Stimulated activated CD4-positive, alpha-beta T cell treated with anti-CD3 and anti-CD28 coated beads, TNF-alpha, amount 100 ng/mL, for 4 hours (primary cell): ENCODE results near the gene RBM14.
"Not testable (repeated sequence)": the region's sequence is repeated elsewhere in the genome, so short reads cannot be mapped to it uniquely, and the experiment has no call there.

Experiments
- DNase-seq, 3 experiments: peaks; one replicate each; pipeline ENCODE4 v3.0.0-alpha.2; 2020; ENCODE audit warnings: low read depth in 3 of 3

Gene RBM14

DNA sequence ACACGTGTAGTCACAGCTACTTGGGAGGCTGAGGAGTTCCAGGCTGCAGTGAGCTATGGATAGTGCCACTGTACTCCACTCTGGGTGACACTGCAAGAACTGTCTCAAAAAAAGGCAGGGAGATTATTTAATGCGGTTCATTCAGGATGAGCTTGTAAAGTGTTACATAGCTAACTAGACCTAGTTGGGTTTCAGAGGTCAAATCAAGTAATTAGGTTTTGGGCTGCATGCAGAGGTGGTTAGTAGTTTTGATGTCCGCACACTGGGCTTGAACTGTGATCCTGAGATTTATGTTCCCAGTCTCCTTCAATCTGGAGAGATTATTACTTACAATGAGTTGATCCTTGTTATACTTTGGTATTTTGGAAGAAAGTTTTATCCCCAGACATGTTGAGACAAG is 20.0 kb downstream of the RBM14 start:
- DNase-seq = no peak

DNA sequence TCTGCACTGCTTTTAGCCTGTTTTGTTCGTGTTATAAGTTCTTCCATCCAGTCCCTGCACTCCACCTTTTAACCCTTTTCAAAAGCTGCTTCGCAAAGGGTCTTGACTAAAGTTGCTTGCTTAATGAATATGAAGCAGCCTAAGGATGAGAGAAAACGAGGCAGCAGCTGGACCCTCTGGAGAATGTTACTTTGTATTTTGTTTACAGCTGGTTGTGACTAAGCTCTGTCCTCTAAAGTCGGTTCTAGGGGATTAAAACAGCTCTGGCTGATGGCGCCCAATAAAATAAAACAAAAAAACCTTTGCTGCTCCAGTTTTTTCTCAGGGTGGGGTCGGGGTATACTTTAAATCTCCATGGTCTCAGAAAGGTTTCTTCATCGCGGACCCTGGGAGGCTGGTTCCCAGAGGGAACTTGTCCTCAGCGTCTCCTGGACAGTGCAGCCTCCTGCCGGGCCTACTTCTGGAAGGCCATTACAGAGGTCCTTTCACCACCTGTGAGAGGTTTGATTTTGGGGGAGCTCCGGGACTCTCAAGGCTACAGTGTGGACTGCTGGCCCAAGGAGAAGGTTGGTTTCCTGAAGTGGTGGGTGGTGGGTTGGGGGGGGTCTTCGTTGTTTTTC is 21.2 kb downstream of the RBM14 start:
- no peak for DNase-seq

DNA sequence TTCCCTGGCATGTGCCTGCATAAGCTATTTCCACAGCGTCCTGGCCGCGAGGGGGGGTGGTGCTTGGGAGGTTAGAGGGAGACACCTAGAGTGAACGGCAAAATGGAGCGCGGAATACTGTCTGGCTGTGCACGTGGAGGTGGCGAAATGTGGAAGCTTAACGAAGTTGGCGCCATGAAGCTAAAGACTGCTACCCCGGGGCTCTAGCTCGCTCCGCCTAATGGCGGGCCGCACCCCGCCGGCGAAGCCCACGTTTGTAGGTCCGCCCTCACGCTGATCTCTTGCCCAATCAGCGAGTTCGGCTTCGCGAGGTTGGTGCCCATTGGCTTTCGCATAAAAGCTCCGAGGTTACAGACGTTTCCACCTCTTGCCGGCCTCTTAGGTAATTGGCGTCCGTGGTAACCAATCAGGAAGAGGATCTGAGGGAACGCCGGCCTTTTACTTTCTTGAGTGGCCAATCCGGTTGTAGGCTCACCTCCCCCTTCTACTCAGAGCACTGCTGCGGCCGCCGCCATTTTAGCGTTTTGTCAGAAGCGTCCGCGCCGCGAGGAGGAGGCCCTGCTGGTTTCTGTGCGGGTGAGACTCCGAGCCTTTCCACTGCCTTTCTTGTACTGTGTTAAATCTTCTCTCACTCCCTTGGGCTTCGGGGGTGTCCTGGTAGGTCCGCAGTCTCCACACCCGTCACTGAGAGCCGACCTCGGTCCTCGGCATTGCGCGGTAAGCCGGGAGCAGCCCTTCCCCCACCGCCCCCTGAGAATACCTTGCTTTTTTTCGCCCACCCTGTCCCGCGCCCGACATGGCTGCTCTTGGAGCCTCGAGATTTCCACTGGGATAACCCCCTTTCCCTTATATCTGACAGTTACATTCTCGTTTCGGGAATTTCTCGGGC is 22.0 kb downstream of the RBM14 start, which contains the start of gene RBM4:
RBM4 (plus strand) TSS at position 527 of the 889 bp plus-strand sequence. CDS start 1,009 bp downstream, outside the sequence.
- peak; percentile 72 to 95 (median 90) for DNase-seq

DNA sequence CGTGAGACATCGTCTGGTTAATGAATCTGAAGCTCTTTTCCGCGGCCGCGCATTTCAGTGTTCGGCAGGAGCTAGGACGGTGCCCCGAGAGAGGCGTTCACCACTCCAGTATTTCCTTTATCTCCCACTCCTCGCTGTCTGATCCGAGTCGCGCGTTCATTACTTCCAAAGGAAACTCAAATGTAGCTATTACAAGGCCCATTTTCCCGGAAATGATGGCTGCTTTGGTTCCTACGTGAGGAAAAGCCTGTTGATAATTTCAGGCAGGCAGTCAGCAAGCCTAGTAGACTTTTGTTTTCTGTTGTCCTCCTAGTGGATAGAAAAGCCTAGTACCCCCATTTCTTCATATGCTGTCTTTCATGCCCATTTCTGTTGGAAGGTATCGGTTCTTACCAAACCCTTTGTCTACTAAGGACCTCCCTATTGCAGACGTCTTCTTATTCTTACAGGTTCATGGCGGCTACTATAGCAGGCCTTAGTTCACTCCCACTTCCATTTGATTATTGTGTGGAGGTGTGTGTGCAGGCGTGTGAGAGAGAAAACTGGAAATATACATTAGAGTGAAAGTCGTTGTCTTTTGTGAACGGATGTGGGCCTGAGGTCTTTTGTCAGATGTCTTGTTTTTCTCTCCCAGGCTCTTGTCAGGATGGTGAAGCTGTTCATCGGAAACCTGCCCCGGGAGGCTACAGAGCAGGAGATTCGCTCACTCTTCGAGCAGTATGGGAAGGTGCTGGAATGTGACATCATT is 22.8 kb downstream of the RBM14 start:
- peak in 2 of 3 experiments; percentile 12 to 25 for DNase-seq

DNA sequence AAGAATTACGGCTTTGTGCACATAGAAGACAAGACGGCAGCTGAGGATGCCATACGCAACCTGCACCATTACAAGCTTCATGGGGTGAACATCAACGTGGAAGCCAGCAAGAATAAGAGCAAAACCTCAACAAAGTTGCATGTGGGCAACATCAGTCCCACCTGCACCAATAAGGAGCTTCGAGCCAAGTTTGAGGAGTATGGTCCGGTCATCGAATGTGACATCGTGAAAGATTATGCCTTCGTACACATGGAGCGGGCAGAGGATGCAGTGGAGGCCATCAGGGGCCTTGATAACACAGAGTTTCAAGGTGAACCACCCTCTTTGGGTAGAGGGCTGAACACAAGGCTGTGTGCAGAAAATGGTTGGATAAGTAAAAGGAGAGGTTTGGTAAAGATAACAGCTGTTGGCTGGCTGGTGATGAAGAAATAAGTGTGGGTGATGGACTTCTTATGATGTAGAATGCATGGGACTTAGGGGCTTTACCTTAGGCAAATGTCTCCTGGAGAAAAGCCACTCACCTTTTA is 23.4 kb downstream of the RBM14 start:
- DNase-seq = not testable (repeated sequence)

DNA sequence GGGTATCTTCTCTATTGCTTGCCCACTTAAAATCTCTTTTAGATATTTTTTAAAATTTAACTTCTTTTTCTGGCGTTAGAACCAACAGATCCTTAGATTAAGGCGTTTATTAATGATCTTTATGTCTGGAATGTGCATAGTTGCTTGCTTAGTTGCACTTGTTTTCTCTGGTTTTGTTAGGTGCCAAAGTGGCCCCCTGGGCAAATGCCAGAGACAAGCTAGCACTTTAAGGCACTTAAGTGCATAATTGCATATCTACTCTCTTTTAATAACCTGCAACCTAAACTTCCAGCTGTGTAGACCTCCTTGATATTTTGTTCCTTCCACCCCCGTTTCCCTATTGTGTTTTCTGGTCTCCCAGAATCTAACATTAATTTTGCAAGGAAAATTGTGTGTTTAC is 25.4 kb downstream of the RBM14 start:
- no peak for DNase-seq

DNA sequence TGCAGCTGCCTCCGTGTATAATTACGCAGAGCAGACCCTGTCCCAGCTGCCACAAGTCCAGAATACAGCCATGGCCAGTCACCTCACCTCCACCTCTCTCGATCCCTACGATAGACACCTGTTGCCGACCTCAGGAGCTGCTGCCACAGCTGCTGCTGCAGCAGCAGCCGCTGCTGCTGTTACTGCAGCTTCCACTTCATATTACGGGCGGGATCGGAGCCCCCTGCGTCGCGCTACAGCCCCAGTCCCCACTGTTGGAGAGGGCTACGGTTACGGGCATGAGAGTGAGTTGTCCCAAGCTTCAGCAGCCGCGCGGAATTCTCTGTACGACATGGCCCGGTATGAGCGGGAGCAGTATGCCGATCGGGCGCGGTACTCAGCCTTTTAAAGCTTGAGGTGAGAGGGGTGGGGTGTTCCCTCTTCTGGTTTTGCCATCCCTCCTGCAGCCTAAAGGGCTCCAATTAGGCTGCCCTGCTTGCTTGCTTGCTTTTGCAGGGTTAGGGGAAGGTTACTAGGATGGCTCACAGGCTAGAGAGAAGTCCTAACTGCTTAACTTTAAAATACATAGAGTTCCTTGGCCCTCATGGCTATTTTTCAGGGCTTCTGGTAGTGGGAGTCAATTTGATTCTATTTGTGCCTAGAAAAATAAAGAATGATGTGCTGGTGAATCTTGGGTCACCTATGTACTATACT is 27.5 kb downstream of the RBM14 start:
- DNase-seq = no peak

DNA sequence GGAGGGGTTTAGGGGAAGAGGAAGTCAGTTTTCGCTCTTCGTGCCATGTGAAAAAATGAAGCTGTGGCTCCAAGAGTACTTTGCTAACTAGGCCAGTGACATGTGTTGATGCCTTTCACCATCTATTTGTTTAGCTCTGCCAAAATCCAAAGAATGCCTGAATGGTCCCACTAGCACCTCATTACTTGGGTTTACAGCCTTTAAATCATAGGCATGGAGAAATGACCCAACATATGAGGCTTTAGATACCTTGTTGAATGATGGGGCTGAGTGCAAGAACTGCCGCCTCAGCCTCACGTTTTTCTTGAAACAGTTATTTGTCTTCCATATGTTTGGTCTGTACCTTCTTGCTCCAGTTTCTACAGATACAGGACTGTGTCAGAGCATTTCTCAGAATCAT is 30.4 kb downstream of the RBM14 start:
- DNase-seq = no peak

DNA sequence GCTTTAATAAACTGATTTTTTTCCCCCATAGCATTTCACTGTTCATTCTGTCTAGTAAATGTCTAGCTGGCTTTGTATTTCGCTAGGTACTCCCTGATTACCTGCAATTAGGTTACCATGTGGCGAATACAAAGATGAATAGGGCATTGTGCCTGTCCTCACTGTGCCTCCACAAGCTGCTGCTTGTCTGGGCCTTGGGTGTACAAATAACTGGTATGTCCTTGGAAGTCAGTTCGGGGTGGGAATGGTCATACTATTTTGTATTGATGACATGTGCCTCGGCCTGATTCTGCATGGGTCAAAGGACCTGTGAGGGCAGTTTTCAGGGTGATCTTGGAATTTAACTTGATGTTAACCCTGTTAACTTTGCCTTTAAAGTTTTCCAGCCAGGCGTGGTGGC is 33.5 kb downstream of the RBM14 start:
- no peak for DNase-seq

DNA sequence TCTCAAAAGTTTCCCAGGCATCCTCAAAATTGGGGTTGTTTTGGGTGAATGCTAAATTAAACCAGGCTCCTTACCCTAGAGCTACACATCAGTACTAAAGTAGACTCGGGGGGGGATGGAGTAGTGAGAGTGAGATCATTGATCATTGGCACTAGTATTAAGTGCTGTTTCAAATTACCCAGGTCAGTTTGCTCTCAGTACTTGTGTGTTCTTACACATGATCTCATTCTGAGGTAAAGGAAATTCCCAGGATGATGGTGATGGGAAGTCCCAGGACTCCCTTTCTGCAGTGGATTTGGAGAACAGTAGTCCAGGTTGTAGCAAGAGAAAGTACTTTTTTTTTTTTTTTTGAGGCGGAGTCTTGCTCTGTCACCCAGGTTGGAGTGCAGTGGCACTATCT is 34.6 kb downstream of the RBM14 start:
- DNase-seq = no peak

DNA sequence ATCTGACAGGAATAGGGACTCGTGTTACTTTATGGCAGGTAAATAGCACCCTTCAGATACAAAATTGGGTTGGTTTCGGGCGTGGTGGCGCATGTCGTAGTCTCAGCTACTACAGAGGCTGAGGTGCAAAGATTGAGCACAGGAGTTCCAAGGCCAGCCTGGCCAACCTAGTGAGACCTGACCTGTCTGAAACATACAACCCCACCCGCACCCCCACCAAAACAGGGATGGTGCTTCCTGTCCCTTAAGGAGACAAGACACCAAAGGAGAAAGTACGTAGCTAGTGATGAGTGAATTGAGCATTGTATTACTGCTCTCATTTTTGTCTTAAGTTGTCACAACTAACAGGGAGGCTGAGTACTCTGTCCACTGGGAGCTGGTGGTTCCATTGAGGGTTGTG is 36.2 kb downstream of the RBM14 start:
- DNase-seq = no peak

DNA sequence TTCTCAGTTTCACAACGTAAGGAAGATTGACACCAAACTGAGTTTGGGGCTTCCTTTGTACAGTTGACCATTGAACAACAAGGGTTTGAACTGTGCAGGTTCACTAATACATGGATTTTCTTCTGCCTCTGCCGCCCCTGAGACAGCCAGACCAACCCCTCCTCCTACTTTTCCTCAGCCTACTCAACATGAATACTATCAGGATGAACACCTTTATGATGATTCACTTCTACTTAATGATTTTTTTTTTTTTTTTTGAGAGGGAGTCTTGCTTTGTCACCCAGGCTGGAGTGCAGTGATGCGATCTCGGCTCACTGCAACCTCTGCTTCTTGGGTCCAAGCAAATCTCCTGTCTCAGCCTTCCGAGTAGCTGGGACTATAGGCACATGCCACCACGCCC is 36.7 kb downstream of the RBM14 start:
- DNase-seq = no peak

DNA sequence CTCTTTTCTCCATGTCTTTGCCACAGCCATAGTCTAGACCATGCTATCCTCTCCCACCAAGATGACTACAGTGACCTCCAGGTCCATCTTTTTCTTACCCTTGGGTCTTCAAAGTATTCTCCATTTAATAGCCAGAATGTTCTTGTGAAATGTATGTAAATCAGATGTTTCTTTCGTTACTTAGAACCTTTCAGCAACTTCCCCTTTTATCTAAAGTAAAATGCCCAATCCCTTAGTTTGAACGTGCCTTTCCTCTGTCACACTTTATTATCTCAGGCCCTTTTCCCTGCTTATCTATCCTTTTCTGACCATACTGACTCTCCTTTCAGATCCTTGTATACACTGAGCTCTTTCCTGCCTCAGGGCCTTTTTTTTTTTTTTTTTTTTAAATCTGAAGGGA is 43.3 kb downstream of the RBM14 start:
- DNase-seq = no peak

DNA sequence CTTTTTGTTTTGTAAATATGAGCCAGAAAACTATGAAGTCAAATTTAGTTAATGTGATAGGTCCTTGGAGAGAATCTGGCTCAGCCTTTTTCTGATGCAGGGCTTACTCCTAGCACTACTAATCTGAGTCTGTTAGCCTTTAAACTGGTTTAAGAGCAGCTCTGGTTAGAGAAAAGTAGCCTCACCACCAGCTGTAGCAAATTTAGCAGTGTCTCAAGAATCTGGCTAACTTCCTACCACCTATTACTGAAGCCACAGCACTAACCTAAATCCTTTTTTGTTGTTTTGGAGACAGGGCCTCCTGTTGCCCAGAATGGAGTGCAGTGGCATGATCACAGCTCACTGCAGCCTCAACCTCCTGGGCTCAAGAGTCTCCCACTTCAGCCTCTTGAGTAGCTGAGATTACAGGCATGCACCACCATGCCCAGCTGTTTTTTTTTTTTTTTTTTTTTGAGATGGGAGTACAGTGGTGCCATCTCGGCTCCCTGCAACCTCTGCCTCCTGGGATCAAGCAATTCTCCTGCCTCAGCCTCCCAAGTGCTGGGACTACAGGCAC is 47.4 kb downstream of the RBM14 start:
- DNase-seq = no peak

DNA sequence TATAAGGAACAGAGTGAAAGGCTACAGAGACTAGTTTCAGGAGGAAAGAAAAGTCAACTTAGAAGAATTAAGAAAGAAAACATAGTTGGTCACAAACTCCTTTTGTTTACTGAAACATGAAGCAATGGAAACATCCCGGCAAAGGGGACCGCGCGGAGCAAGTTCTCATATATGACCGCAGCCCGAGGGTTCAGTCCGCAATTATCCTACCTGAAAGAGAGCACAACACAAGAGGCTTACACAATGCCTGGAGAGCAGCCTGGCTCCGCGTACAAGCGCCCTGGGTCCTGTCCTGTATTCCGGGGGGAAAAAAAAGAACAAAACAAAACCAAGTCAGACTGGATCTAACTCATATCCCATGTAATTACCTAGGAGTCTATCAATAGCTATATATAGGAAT is 48.9 kb downstream of the RBM14 start:
- DNase-seq = no peak

DNA sequence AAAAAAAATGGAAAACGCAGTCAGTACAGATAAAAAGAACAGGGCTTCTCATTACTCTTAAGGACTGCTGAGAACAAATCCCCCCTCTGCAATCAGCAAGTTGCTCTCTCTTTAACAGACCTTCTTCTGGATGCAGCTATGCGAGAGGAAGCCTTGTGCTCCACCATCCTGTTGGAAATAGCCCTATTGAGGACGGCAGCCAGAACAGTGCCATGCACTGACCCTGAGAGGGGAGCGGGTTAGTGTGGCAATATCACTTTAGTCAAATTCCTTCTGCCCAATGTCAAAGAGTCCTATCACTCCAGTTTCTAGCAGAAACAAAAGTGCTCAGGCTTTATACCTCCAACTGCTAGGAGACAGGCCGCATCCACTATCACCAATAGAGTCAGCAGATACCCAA is 54.4 kb downstream of the RBM14 start:
- no peak for DNase-seq

DNA sequence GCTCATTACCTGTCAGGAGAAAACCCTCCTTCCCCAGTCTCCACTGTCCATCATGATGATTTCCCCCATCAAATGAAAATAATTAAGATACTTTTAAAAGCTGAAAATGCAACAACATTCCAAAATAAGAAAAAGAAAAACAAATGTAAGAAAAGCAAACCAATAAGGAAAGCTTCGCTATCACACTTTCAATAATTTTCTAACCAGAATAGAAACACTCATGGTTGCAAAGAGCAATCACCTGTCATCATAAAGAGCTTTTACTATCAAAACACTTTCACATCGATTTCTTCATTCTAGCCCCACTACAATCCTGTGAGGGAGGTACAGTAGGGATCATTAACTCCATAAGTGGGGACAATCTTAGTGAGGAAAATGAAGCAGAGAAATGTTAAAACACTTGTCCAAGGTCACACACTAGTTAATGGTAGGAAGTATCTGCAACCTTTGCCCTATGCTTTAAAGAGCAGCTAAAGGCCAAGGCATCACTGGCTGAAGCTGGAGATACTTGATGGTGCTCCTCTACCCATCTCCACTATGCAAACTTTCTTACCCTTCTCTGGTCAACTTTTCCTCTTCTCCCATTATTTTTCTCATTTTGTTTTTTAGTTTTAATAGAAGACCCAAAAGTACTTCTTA is 58.7 kb downstream of the RBM14 start:
- DNase-seq = no peak

DNA sequence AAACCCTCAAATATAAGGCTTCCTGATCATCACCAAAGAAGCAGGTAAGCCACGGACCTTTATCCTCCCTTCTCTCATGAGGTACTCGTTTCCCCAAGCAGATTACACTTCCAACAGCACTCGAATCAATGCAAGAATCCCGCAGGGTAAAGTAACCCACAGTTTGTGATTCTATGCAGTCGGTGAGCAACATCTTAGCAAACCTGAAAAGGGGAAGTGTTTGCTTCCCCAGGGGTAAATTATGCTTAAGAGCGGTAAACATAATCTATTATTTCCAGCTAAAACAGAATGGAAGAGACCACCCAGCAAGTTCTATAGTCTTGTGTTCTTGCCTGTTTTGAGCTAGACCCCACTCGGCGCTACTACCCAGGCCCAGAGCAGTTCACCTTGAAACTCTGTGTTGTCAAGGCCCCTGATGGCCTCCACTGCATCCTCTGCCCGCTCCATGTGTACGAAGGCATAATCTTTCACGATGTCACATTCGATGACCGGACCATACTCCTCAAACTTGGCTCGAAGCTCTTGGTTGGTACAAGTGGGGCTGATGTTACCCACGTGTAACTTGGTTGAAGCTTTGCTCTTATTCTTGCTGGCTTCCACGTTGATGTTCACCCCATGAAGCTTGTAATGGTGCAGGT is 60.0 kb downstream of the RBM14 start:
- DNase-seq = no peak
